HG03196 (cell line): Measurements from ENCODE around the gene CCL7.

Source experiments
- ATAC-seq: cut with Tn5 transposase; IDR thresholded peaks from one replicate; pipeline ENCODE4 v1.9.1; 2021; ENCODE audit not compliant: unreplicated experiment

CCL7 gene

GRCh38 chr17:34246446-34246845, 23.6 kb upstream of the CCL7 start:
- no peak for ATAC-seq

- no peak for ATAC-seq
These were observed 23.1 kb upstream of the CCL7 start for GRCh38 chr17:34246881-34247280.

GRCh38 chr17:34248511-34249024, 21.5 kb upstream of the CCL7 start:
- ATAC-seq = no peak

GRCh38 chr17:34249061-34249460, 21.0 kb upstream of the CCL7 start:
- no peak for ATAC-seq

- no peak for ATAC-seq
These were observed 20.5 kb upstream of the CCL7 start for GRCh38 chr17:34249478-34249877.

- no peak for ATAC-seq
These were observed 18.8 kb upstream of the CCL7 start for GRCh38 chr17:34251186-34251585.

- no peak for ATAC-seq
These were observed 18.0 kb upstream of the CCL7 start for GRCh38 chr17:34252095-34252443.

- no peak for ATAC-seq
These were observed 17.4 kb upstream of the CCL7 start for GRCh38 chr17:34252444-34253138.

- ATAC-seq = no peak
These were observed 16.9 kb upstream of the CCL7 start for GRCh38 chr17:34253139-34253525.

- ATAC-seq = no peak
These were observed 15.9 kb upstream of the CCL7 start for GRCh38 chr17:34254146-34254545.

GRCh38 chr17:34254651-34255380, 15.2 kb upstream of the CCL7 start, which contains the start of gene CCL2:
TSS of gene CCL2 (plus strand) at chr17:34255285. CDS start at chr17:34255350, 65 bp downstream.
- ATAC-seq = no peak

- ATAC-seq = no peak
These were observed 14.7 kb upstream of the CCL7 start for GRCh38 chr17:34255381-34255732.

- no peak for ATAC-seq
These were observed 14.2 kb upstream of the CCL7 start for GRCh38 chr17:34255841-34256240.

GRCh38 chr17:34257299-34257985, 12.6 kb upstream of the CCL7 start:
- ATAC-seq = no peak

- ATAC-seq = no peak
These were observed 12.1 kb upstream of the CCL7 start for GRCh38 chr17:34257986-34258326.

- no peak for ATAC-seq
These were observed 10.9 kb upstream of the CCL7 start for GRCh38 chr17:34259146-34259545.

GRCh38 chr17:34260861-34261260, 9.2 kb upstream of the CCL7 start:
- ATAC-seq = no peak

- ATAC-seq = no peak
These were observed 8.3 kb upstream of the CCL7 start for GRCh38 chr17:34261568-34262337.

GRCh38 chr17:34265711-34266110, 4.3 kb upstream of the CCL7 start:
- ATAC-seq = no peak

GRCh38 chr17:34275881-34276280, 5.9 kb downstream of the CCL7 start:
- ATAC-seq = no peak

- ATAC-seq = no peak
These were observed 6.8 kb downstream of the CCL7 start for GRCh38 chr17:34276826-34277225.
